Measurements from ENCODE around the gene PAPPA.

DNA sequence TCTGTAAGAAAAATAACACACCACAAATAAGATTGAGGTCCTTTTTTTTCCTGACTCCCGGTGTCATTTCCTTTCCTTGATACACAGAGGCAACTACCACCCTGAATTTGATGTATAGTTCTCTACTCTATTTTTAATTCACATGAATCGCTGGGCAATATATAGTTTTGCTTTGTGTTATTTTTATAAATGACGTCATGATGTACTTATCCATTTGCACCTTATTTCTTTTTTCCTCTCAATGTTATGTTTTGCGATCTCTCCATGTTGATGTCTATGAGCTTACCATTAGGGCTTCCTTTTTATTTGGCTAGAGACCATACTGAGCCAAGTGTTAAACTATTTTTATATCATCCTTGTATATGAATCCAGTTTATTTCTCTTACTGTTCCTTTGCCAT, 175.9 kb downstream of the PAPPA start:
- TF ChIP-seq, protein P1, sequence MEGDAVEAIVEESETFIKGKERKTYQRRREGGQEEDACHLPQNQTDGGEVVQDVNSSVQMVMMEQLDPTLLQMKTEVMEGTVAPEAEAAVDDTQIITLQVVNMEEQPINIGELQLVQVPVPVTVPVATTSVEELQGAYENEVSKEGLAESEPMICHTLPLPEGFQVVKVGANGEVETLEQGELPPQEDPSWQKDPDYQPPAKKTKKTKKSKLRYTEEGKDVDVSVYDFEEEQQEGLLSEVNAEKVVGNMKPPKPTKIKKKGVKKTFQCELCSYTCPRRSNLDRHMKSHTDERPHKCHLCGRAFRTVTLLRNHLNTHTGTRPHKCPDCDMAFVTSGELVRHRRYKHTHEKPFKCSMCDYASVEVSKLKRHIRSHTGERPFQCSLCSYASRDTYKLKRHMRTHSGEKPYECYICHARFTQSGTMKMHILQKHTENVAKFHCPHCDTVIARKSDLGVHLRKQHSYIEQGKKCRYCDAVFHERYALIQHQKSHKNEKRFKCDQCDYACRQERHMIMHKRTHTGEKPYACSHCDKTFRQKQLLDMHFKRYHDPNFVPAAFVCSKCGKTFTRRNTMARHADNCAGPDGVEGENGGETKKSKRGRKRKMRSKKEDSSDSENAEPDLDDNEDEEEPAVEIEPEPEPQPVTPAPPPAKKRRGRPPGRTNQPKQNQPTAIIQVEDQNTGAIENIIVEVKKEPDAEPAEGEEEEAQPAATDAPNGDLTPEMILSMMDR (IDR thresholded peaks at IDR 0.05) = no peak
- TF ChIP-seq POLR2A (IDR thresholded peaks at IDR 0.05) = no peak

All from adrenal gland (tissue), 5 donors.